ENCODE data around the gene FIGLA. TPM values are rescaled to one million over a fixed set of nuclear protein-coding genes. Genes with fewer than 3 reads are reported as not detected.

The FIGLA gene
- total RNA-seq, 1 experiment from 2014 or later, result not detected

- CTCF ChIA-PET, result no interaction called here
Measured at GRCh38 chr2:70795164-70795995, 4.9 kb upstream of the FIGLA start.

GRCh38 chr2:70793450-70793849 lies 3.0 kb upstream of the FIGLA start:
- TF ChIP-seq, protein P1, sequence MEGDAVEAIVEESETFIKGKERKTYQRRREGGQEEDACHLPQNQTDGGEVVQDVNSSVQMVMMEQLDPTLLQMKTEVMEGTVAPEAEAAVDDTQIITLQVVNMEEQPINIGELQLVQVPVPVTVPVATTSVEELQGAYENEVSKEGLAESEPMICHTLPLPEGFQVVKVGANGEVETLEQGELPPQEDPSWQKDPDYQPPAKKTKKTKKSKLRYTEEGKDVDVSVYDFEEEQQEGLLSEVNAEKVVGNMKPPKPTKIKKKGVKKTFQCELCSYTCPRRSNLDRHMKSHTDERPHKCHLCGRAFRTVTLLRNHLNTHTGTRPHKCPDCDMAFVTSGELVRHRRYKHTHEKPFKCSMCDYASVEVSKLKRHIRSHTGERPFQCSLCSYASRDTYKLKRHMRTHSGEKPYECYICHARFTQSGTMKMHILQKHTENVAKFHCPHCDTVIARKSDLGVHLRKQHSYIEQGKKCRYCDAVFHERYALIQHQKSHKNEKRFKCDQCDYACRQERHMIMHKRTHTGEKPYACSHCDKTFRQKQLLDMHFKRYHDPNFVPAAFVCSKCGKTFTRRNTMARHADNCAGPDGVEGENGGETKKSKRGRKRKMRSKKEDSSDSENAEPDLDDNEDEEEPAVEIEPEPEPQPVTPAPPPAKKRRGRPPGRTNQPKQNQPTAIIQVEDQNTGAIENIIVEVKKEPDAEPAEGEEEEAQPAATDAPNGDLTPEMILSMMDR (IDR thresholded peaks at IDR 0.05; ENCODE audit: unreplicated experiment), result no peak
- Mint-ChIP-seq H3K27ac (ENCODE audit: unreplicated experiment) (no peak overlapping the region), H3K36me3 (ENCODE audit: insufficient read depth, unreplicated experiment) (no peaks in the 10 kb centered on the region), H3K9me3 (ENCODE audit: low read depth, unreplicated experiment) (no peaks in the 10 kb centered on the region), H3K4me1 (ENCODE audit: low read depth, unreplicated experiment) (no peaks in the 10 kb centered on the region), H3K4me3 (ENCODE audit: low read depth, unreplicated experiment) (no peak overlapping the region), H3K27me3 (ENCODE audit: unreplicated experiment) (peaks cover 82% of the 10 kb centered on the region)
- DNase-seq, result no peak
- no TSS peak for BruUV-seq (replicated peaks)
- CTCF ChIA-PET, result no interaction called here
- intact Hi-C loops (cut with micrococcal nuclease; ENCODE audit: unreplicated experiment), result no loop called here

More at GRCh38 chr2:70795164-70795995, 4.9 kb upstream of the FIGLA start:
- Mint-ChIP-seq H3K27me3 (ENCODE audit: unreplicated experiment) (peaks cover 94% of the 10 kb centered on the region), H3K4me1 (ENCODE audit: low read depth, unreplicated experiment) (no peaks in the 10 kb centered on the region), H3K9me3 (ENCODE audit: low read depth, unreplicated experiment) (no peaks in the 10 kb centered on the region), H3K4me3 (ENCODE audit: low read depth, unreplicated experiment) (no peak overlapping the region), H3K27ac (ENCODE audit: unreplicated experiment) (no peak overlapping the region), H3K36me3 (ENCODE audit: insufficient read depth, unreplicated experiment) (no peaks in the 10 kb centered on the region)
- BruUV-seq (replicated peaks), result no TSS peak
- intact Hi-C loops (cut with micrococcal nuclease; ENCODE audit: unreplicated experiment), result no loop called here
- TF ChIP-seq, protein P1 (IDR thresholded peaks at IDR 0.05; ENCODE audit: unreplicated experiment), result no peak
- DNase-seq, result no peak

GRCh38 chr2:70789304-70790135 lies 923 bp downstream of the FIGLA start:
- Mint-ChIP-seq H3K27ac (ENCODE audit: unreplicated experiment) (no peak overlapping the region), H3K4me3 (ENCODE audit: low read depth, unreplicated experiment) (no peak overlapping the region), H3K4me1 (ENCODE audit: low read depth, unreplicated experiment) (no peaks in the 10 kb centered on the region), H3K36me3 (ENCODE audit: insufficient read depth, unreplicated experiment) (no peaks in the 10 kb centered on the region), H3K27me3 (ENCODE audit: unreplicated experiment) (peaks cover 69% of the 10 kb centered on the region), H3K9me3 (ENCODE audit: low read depth, unreplicated experiment) (no peaks in the 10 kb centered on the region)
- CTCF ChIA-PET, result interaction anchor here (0.6 to 0.7 kb wide), 3 partner anchors 18 to 146 kb away, joined by 3 to 6 read pairs (median 4); no protein-coding TSS in a partner anchor
- intact Hi-C loops (cut with micrococcal nuclease; ENCODE audit: unreplicated experiment), result loop anchor here (2.0 to 10.0 kb wide), 3 partner anchors 73 to 485 kb away; partner anchors contain the start of gene FAM136A
- TF ChIP-seq, protein P1 (IDR thresholded peaks at IDR 0.05; ENCODE audit: unreplicated experiment), result peak; percentile 42
- BruUV-seq (replicated peaks), result no TSS peak
- peak; percentile 61 for DNase-seq

DNA sequence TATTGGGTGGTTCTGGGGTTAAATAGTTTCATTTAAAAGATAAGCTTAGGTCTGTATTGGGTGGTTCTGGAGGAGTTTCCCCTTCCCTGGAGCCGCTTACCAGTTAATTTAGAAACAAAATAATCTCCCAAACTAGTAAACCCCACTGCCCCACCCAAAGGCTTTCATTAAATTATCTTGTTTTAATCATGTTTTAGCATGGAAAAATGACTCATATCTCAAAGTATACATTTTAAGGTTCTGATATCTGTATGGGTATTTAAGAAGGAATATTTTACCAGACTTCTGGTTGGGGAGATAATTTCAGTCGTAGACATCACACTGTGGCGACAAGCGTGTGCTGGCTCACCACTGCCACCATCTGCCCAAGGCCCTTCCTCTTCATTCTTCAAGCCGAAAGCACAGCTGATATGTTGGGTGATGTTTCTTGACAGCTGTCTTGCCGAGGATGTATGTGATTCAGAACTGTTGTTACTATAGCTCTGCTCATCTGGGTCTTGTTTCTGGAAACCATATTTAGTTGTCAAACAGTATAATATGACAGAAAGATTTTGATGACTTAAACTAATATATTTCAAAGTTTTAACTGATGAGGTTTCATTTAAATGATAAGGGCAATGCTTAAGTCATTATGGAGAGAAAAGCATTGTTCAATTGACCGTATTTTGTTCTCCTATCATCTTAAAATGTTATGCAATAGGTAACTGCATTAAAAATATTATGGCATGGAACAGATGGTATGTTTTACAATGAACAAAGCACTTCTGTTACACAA lies 5.1 kb downstream of the FIGLA start:
- no peak overlapping the region for H3K4me3 Mint-ChIP-seq (ENCODE audit: low read depth, unreplicated experiment)
- H3K36me3 Mint-ChIP-seq (ENCODE audit: insufficient read depth, unreplicated experiment), result no peaks in the 10 kb centered on the region
- TF ChIP-seq, protein P1 (IDR thresholded peaks at IDR 0.05; ENCODE audit: unreplicated experiment), result peak; percentile 51
- no peaks in the 10 kb centered on the region for H3K9me3 Mint-ChIP-seq (ENCODE audit: low read depth, unreplicated experiment)
- CTCF ChIA-PET, result interaction anchor here (0.9 to 2.2 kb wide), 3 partner anchors 129 to 491 kb away, joined by 3 to 7 read pairs (median 6); partner anchors contain the start of gene SNRPG
- DNase-seq, result peak; percentile 47
- intact Hi-C loops (cut with micrococcal nuclease; ENCODE audit: unreplicated experiment), result loop anchor here (2.0 to 10.0 kb wide), 4 partner anchors 77 to 481 kb away; partner anchors contain the start of gene FAM136A
- no peaks in the 10 kb centered on the region for H3K4me1 Mint-ChIP-seq (ENCODE audit: low read depth, unreplicated experiment)
- peaks cover 51% of the 10 kb centered on the region for H3K27me3 Mint-ChIP-seq (ENCODE audit: unreplicated experiment)
- BruUV-seq (replicated peaks), result no TSS peak
- no peak overlapping the region for H3K27ac Mint-ChIP-seq (ENCODE audit: unreplicated experiment)

Measured in Calu3 (cell line).